Measurements from ENCODE around the gene SESN3.
A peak's percentile ranks its signal among the peaks of the same experiment; 100 is the strongest.

The SESN3 gene

DNA sequence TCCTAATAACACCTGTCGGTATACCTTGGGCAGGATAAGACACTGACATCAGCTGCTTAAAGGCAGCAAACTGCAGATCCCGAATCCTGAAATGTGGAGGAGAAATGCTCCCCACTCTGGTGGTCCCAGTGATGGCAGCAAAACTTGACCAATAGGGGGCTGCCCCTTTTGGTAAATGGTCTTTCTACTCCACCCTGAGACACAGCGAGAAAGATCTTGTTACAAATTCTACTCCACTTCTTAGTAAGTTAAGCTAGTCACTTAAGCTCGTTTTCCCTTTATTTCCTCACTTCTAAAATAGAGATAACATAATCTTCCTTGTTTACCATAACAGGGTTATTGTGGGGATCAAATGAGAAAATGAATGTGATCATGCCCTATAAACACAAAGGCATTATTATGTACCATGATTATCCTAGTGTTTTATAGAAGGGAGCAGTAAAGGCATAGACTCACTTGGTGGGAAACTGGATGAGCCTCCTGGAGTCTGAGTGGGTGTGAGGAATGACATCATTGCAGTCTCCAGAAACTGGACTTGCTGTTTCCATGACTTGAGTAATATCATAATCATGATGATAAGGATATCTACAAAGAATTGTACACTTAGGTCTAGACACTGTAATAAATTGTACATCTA is 90.5 kb downstream of the SESN3 start (continued):
- TF ChIP-seq, protein P1, sequence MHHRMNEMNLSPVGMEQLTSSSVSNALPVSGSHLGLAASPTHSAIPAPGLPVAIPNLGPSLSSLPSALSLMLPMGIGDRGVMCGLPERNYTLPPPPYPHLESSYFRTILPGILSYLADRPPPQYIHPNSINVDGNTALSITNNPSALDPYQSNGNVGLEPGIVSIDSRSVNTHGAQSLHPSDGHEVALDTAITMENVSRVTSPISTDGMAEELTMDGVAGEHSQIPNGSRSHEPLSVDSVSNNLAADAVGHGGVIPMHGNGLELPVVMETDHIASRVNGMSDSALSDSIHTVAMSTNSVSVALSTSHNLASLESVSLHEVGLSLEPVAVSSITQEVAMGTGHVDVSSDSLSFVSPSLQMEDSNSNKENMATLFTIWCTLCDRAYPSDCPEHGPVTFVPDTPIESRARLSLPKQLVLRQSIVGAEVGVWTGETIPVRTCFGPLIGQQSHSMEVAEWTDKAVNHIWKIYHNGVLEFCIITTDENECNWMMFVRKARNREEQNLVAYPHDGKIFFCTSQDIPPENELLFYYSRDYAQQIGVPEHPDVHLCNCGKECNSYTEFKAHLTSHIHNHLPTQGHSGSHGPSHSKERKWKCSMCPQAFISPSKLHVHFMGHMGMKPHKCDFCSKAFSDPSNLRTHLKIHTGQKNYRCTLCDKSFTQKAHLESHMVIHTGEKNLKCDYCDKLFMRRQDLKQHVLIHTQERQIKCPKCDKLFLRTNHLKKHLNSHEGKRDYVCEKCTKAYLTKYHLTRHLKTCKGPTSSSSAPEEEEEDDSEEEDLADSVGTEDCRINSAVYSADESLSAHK (tag by site-specific recombination; IDR thresholded peaks at IDR 0.05) = 0 out of 2 replicates have a peak, but pooled peaks have one; percentile 32
- TF ChIP-seq ZNF426 (tag by site-specific recombination; IDR thresholded peaks at IDR 0.05) (no peak), ZNF514 (tag by site-specific recombination; IDR thresholded peaks at IDR 0.05) (no peak), ZNF560 (tag by site-specific recombination; IDR thresholded peaks at IDR 0.05; ENCODE audit: borderline replicate concordance) (no peak), ZSCAN23 (tag by site-specific recombination; IDR thresholded peaks at IDR 0.05) (no peak), KLF9 (tag by site-specific recombination; IDR thresholded peaks at IDR 0.05; ENCODE audit: low read depth) (no peak), ZBTB21 (tag by site-specific recombination; IDR thresholded peaks at IDR 0.05) (no peak), OSR2 (tag by site-specific recombination; IDR thresholded peaks at IDR 0.05) (no peak), GLIS1 (tag by site-specific recombination; IDR thresholded peaks at IDR 0.05) (peak; percentile 74), YY2 (tag by site-specific recombination; IDR thresholded peaks at IDR 0.05) (no peak), GLI2 (tag by site-specific recombination; IDR thresholded peaks at IDR 0.05; ENCODE audit: borderline replicate concordance, low read depth) (no peak), ZNF548 (tag by site-specific recombination; IDR thresholded peaks at IDR 0.05) (no peak), ZNF558 (tag by site-specific recombination; IDR thresholded peaks at IDR 0.05) (peak; percentile 78), ZXDB (tag by site-specific recombination; IDR thresholded peaks at IDR 0.05) (no peak), ZNF664 (tag by site-specific recombination; IDR thresholded peaks at IDR 0.05) (no peak), ZNF843 (tag by site-specific recombination; IDR thresholded peaks at IDR 0.05) (peak; percentile 66), SALL2 (tag by site-specific recombination; IDR thresholded peaks at IDR 0.05; ENCODE audit: borderline replicate concordance) (no peak), ZNF747 (tag by site-specific recombination; IDR thresholded peaks at IDR 0.05) (no peak), ZNF19 (tag by site-specific recombination; IDR thresholded peaks at IDR 0.05; ENCODE audit: low read depth) (no peak), ZNF660 (tag by site-specific recombination; IDR thresholded peaks at IDR 0.05) (no peak)
- TF ChIP-seq, protein P2, sequence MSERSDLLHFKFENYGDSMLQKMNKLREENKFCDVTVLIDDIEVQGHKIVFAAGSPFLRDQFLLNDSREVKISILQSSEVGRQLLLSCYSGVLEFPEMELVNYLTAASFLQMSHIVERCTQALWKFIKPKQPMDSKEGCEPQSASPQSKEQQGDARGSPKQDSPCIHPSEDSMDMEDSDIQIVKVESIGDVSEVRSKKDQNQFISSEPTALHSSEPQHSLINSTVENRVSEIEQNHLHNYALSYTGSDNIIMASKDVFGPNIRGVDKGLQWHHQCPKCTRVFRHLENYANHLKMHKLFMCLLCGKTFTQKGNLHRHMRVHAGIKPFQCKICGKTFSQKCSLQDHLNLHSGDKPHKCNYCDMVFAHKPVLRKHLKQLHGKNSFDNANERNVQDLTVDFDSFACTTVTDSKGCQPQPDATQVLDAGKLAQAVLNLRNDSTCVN (tag by site-specific recombination; optimal IDR thresholded peaks at IDR 0.05) = no peak
- TF ChIP-seq, protein P3, sequence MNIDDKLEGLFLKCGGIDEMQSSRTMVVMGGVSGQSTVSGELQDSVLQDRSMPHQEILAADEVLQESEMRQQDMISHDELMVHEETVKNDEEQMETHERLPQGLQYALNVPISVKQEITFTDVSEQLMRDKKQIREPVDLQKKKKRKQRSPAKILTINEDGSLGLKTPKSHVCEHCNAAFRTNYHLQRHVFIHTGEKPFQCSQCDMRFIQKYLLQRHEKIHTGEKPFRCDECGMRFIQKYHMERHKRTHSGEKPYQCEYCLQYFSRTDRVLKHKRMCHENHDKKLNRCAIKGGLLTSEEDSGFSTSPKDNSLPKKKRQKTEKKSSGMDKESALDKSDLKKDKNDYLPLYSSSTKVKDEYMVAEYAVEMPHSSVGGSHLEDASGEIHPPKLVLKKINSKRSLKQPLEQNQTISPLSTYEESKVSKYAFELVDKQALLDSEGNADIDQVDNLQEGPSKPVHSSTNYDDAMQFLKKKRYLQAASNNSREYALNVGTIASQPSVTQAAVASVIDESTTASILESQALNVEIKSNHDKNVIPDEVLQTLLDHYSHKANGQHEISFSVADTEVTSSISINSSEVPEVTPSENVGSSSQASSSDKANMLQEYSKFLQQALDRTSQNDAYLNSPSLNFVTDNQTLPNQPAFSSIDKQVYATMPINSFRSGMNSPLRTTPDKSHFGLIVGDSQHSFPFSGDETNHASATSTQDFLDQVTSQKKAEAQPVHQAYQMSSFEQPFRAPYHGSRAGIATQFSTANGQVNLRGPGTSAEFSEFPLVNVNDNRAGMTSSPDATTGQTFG (tag by site-specific recombination; IDR thresholded peaks at IDR 0.05; ENCODE audit: borderline replicate concordance) = no peak
- TF ChIP-seq, protein P4, sequence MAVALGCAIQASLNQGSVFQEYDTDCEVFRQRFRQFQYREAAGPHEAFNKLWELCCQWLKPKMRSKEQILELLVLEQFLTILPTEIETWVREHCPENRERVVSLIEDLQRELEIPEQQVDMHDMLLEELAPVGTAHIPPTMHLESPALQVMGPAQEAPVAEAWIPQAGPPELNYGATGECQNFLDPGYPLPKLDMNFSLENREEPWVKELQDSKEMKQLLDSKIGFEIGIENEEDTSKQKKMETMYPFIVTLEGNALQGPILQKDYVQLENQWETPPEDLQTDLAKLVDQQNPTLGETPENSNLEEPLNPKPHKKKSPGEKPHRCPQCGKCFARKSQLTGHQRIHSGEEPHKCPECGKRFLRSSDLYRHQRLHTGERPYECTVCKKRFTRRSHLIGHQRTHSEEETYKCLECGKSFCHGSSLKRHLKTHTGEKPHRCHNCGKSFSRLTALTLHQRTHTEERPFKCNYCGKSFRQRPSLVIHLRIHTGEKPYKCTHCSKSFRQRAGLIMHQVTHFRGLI (tag by site-specific recombination; IDR thresholded peaks at IDR 0.05) = no peak
- TF ChIP-seq, protein P5, sequence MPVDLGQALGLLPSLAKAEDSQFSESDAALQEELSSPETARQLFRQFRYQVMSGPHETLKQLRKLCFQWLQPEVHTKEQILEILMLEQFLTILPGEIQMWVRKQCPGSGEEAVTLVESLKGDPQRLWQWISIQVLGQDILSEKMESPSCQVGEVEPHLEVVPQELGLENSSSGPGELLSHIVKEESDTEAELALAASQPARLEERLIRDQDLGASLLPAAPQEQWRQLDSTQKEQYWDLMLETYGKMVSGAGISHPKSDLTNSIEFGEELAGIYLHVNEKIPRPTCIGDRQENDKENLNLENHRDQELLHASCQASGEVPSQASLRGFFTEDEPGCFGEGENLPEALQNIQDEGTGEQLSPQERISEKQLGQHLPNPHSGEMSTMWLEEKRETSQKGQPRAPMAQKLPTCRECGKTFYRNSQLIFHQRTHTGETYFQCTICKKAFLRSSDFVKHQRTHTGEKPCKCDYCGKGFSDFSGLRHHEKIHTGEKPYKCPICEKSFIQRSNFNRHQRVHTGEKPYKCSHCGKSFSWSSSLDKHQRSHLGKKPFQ (tag by site-specific recombination; IDR thresholded peaks at IDR 0.05) = no peak
- TF ChIP-seq, protein P6, sequence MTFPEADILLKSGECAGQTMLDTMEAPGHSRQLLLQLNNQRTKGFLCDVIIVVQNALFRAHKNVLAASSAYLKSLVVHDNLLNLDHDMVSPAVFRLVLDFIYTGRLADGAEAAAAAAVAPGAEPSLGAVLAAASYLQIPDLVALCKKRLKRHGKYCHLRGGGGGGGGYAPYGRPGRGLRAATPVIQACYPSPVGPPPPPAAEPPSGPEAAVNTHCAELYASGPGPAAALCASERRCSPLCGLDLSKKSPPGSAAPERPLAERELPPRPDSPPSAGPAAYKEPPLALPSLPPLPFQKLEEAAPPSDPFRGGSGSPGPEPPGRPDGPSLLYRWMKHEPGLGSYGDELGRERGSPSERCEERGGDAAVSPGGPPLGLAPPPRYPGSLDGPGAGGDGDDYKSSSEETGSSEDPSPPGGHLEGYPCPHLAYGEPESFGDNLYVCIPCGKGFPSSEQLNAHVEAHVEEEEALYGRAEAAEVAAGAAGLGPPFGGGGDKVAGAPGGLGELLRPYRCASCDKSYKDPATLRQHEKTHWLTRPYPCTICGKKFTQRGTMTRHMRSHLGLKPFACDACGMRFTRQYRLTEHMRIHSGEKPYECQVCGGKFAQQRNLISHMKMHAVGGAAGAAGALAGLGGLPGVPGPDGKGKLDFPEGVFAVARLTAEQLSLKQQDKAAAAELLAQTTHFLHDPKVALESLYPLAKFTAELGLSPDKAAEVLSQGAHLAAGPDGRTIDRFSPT (tag by site-specific recombination; IDR thresholded peaks at IDR 0.05) = 0 out of 2 replicates have a peak, but pooled peaks have one; percentile 31
- TF ChIP-seq, protein P7, sequence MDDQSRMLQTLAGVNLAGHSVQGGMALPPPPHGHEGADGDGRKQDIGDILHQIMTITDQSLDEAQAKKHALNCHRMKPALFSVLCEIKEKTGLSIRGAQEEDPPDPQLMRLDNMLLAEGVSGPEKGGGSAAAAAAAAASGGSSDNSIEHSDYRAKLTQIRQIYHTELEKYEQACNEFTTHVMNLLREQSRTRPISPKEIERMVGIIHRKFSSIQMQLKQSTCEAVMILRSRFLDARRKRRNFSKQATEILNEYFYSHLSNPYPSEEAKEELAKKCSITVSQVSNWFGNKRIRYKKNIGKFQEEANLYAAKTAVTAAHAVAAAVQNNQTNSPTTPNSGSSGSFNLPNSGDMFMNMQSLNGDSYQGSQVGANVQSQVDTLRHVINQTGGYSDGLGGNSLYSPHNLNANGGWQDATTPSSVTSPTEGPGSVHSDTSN (CRISPR knock-in tag; IDR thresholded peaks at IDR 0.05) = no peak

Measured in HEK293 (cell line).